ENCODE data around the gene RELCH. TPM values are rescaled to one million over a fixed set of nuclear protein-coding genes. Genes with fewer than 3 reads are reported as not detected.

Gene RELCH
- total and polyA plus RNA-seq, 10 of the 15 experiments (the other 5 are each of a cell fraction or from before 2014, with no cell fraction given): 3.1 to 23.6 (median 14.5) TPM

- no peak for TF ChIP-seq MEF2B (IDR thresholded peaks at IDR 0.05; ENCODE audit: partially characterized antibody, poor library complexity, severe bottlenecking)
- peak; percentile 60 for TF ChIP-seq IKZF1 (conservative IDR thresholded peaks at IDR 0.05)
- no peak for TF ChIP-seq CBFB (IDR thresholded peaks at IDR 0.05; ENCODE audit: low read depth)
- TF ChIP-seq SUZ12 (IDR thresholded peaks at IDR 0.05; ENCODE audit: unreplicated experiment): no peak
- no peak for TF ChIP-seq PBX3 (IDR thresholded peaks at IDR 0.05; ENCODE audit: insufficient replicate concordance, low read depth, low read length)
- peak; percentile 51; the same call in 1 of the 2 replicates for TF ChIP-seq BMI1 (IDR thresholded peaks at IDR 0.05; ENCODE audit: borderline replicate concordance)
- no peak for TF ChIP-seq FOXK2 (IDR thresholded peaks at IDR 0.05)
- no peak for TF ChIP-seq CEBPB (IDR thresholded peaks at IDR 0.05; ENCODE audit: borderline replicate concordance in 1 of 2, low read depth in 2 of 2, low read length in 2 of 2)
- TF ChIP-seq RFX5 (IDR thresholded peaks at IDR 0.05; ENCODE audit: low read depth, low read length): no peak
- TF ChIP-seq HDAC6 (IDR thresholded peaks at IDR 0.05; ENCODE audit: unreplicated experiment): no peak
- no peak for TF ChIP-seq CHD2 (IDR thresholded peaks at IDR 0.05; ENCODE audit: borderline replicate concordance, low read depth, low read length)
- no peak for TF ChIP-seq JUND (IDR thresholded peaks at IDR 0.05; ENCODE audit: low read depth, low read length)
- TF ChIP-seq KDM1A (IDR thresholded peaks at IDR 0.05; ENCODE audit: borderline replicate concordance): no peak
- no peak for TF ChIP-seq PAX5 (IDR thresholded peaks at IDR 0.05; ENCODE audit: borderline replicate concordance, low read depth, low read length)
- TF ChIP-seq MLLT1 (IDR thresholded peaks at IDR 0.05): no peak
- TF ChIP-seq RELB (IDR thresholded peaks at IDR 0.05; ENCODE audit: low read depth): peak; percentile 67; the same call in 1 of the 2 replicates
- TF ChIP-seq KAT2A (conservative IDR thresholded peaks at IDR 0.05; ENCODE audit: control insufficient read depth, low read depth, low read length): no peak
- TF ChIP-seq SREBF2 (IDR thresholded peaks at IDR 0.05; ENCODE audit: low read length): no peak
- peak; percentile 63 for TF ChIP-seq CUX1 (IDR thresholded peaks at IDR 0.05; ENCODE audit: insufficient replicate concordance, low read depth, low read length)
- TF ChIP-seq EZH2 (IDR thresholded peaks at IDR 0.05; ENCODE audit: borderline replicate concordance, control insufficient read depth, low read depth, low read length): no peak
- TF ChIP-seq NRF1 (conservative IDR thresholded peaks at IDR 0.05; ENCODE audit: low read depth, low read length): no peak
- no peak for TF ChIP-seq IRF4 (IDR thresholded peaks at IDR 0.05; ENCODE audit: low read depth, low read length)
- TF ChIP-seq DPF2 (IDR thresholded peaks at IDR 0.05): peak; percentile 52; the same call in 1 of the 2 replicates
Measured at GRCh38 chr18:62288665-62289008, 101.6 kb downstream of the RELCH start (continued).
